ENCODE measurements around the gene AHNAK2.

GRCh38 chr14:105020815-105021655 lies 42.9 kb upstream of the AHNAK2 start, which contains the start of gene CDCA4:
- TF ChIP-seq CTCF (conservative IDR thresholded peaks at IDR 0.05 in 1 of 2, IDR thresholded peaks at IDR 0.05 in 1 of 2; ENCODE audit: extremely low read depth in 1 of 2, insufficient read depth in 1 of 2, low read depth in 1 of 2, low read length in 2 of 2) (no peak), EZH2 (IDR thresholded peaks at IDR 0.05; ENCODE audit: borderline replicate concordance, low read length) (no peak)
